Smooth muscle cell (in vitro differentiated cells): ENCODE results near the gene TTLL6. TPM values are rescaled to one million over a fixed set of nuclear protein-coding genes. Genes with fewer than 3 reads are reported as not detected.

Source experiments
- DNase-seq: peaks from one replicate; lab custom pipeline; 2025; ENCODE audit not compliant: unreplicated experiment; lab: John Stamatoyannopoulos, UW
- H2AFZ ChIP-seq: fragments of 200-600 bp; sonication (generic); 2 replicates; pipeline ENCODE4 v1.6.0; 2016; ENCODE audit warnings: antibody characterized with exemption, low read depth, mild to moderate bottlenecking
- H3F3A ChIP-seq: fragments of 200-600 bp; sonication (generic); 2 replicates; pipeline ENCODE4 v1.6.0; 2017; ENCODE audit warnings: antibody characterized with exemption, low read depth
- H3K27ac ChIP-seq: fragments of 200-600 bp; sonication (generic); 2 replicates; pipeline ENCODE4 v1.5.1; 2016; ENCODE audit warnings: low read depth, mild to moderate bottlenecking
- H3K27me3 ChIP-seq: fragments of 200-600 bp; sonication (generic); 2 replicates; pipeline ENCODE4 v1.6.1; 2016; ENCODE audit warnings: low read depth, mild to moderate bottlenecking
- H3K36me3 ChIP-seq: fragments of 200-600 bp; sonication (generic); 2 replicates; pipeline ENCODE4 v1.5.1; 2016; ENCODE audit warnings: low read depth
- H3K4me1 ChIP-seq: fragments of 200-600 bp; sonication (generic); 2 replicates; pipeline ENCODE4 v1.5.1; 2016; ENCODE audit warnings: low read depth
- H3K4me2 ChIP-seq: fragments of 200-600 bp; sonication (generic); 2 replicates; pipeline ENCODE4 v1.6.0; 2016; ENCODE audit warnings: mild to moderate bottlenecking
- H3K4me3 ChIP-seq: fragments of 200-600 bp; sonication (generic); 2 replicates; pipeline ENCODE4 v1.5.1; 2016; ENCODE audit warnings: mild to moderate bottlenecking
- H3K79me2 ChIP-seq: fragments of 200-600 bp; sonication (generic); 2 replicates; pipeline ENCODE4 v1.6.0; 2016; ENCODE audit warnings: low read depth, mild to moderate bottlenecking
- H3K9ac ChIP-seq: fragments of 200-600 bp; sonication (generic); 2 replicates; pipeline ENCODE4 v1.6.0; 2016; ENCODE audit warnings: low read depth
- H3K9me3 ChIP-seq: fragments of 200-600 bp; sonication (generic); replicated peaks from 2 replicates; pipeline ENCODE4 v1.5.1; 2016; ENCODE audit warnings: low read depth
- H4K20me1 ChIP-seq: fragments of 200-600 bp; sonication (generic); 2 replicates; pipeline ENCODE4 v1.6.0; 2016; ENCODE audit warnings: low read depth
- CTCF ChIP-seq: fragments of 200-600 bp; sonication (generic); IDR thresholded peaks from 2 replicates; pipeline ENCODE4 v1.5.1; 2017; ENCODE audit warnings: borderline replicate concordance, mild to moderate bottlenecking, antibody characterized with exemption; ENCODE audit not compliant: insufficient read depth, poor library complexity, severe bottlenecking
- WGBS: methylation state at CpG from one replicate; pipeline ENCODE4 v1.1.7; 2016; ENCODE audit warnings: low lambda C conversion rate; 5-methylcytosine and 5-hydroxymethylcytosine counted together
- polyA plus RNA-seq: library from polyadenylated mRNA; unstranded; fragments of >200 nt; fragmentation: Nextera tagmentation; extraction: Ambion mirVana; gene quantifications from 2 replicates; pipeline ENCODE4 v1.2.1, GENCODE V29; 2016
- total RNA-seq: library from RNA; depleted of rRNA; stranded (reverse); fragments of >200 nt; gene quantifications from 2 replicates; pipeline ENCODE4 v1.2.3, GENCODE V29; 2014

Gene TTLL6
- total and polyA plus RNA-seq, 2 experiments from 2014 or later: 0.41 TPM; not detected in 1

DNA sequence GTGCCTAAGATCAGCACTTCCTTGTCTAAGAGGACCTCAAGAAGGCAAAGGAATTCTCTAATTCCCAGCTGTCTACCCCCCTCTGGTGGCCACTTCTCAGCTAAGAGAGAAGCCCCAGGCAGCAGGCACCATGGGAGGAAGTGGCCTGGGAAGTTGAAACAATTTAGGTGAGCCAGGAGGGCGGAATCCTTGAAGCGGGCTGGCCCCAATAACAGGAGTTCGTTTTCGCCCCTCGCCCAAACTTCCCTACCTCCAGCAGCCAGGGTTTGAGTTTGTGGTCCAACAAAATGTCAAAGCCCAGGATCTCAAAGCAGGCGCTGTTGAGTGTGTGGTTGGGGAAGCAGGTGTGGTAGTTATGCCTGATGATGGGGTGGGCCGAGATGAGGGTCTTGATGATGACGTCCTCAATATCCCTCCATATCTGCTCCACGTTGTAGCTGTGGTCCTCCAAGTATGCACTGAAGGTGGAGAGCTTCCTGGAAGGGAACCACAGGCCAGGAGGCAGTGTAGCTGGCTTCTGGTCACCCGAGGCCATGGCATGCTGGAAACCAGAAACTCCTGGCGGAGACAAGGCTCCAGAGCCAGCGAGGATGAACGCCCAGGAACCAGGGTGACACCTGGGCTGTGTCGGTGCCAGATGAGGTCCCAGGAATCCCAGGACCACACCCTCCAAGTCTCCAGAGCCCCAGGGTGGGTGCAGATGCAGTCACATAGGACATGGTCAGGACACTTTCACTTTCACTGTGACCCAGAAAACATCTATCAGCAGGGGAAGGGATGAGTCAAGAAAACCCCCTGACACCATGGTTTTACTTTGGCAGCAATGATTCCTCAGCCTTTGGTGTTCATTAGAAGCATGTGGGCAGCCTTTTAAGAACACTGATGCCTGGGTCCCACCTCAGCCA lies 25.6 kb downstream of the TTLL6 start:
- Histone ChIP-seq H4K20me1 (no peaks in the 10 kb centered on the region), H3K9me3 (no peaks in the 10 kb centered on the region), H3K27ac (no peak overlapping the region), H3K4me1 (no peaks in the 10 kb centered on the region), H2AFZ (no peak overlapping the region), H3K9ac (no peak overlapping the region), H3F3A (peaks cover 11% of the 10 kb centered on the region), H3K27me3 (no peaks in the 10 kb centered on the region), H3K36me3 (no peaks in the 10 kb centered on the region), H3K79me2 (no peaks in the 10 kb centered on the region), H3K4me2 (no peak overlapping the region), H3K4me3 (no peak overlapping the region)
- 54% methylated on average over 14 of the region's 14 CpGs for WGBS
- peak; percentile 21 for DNase-seq
- TF ChIP-seq CTCF: peak; percentile 84

GRCh38 chr17:48790607-48791127 lies 26.4 kb downstream of the TTLL6 start:
- Histone ChIP-seq H3F3A (peaks cover 6% of the 10 kb centered on the region), H3K27me3 (no peaks in the 10 kb centered on the region), H3K9me3 (no peaks in the 10 kb centered on the region), H3K4me3 (no peak overlapping the region), H3K4me1 (no peaks in the 10 kb centered on the region), H3K79me2 (no peaks in the 10 kb centered on the region), H3K36me3 (no peaks in the 10 kb centered on the region), H2AFZ (no peak overlapping the region), H3K4me2 (peak overlapping the region; percentile 5), H3K27ac (no peak overlapping the region), H3K9ac (no peak overlapping the region), H4K20me1 (no peaks in the 10 kb centered on the region)
- no peak for DNase-seq
- WGBS: 39% methylated on average over 9 of the region's 9 CpGs
- TF ChIP-seq CTCF: no peak

GRCh38 chr17:48787828-48788227 lies 29.2 kb downstream of the TTLL6 start:
- no peak overlapping the region for H3K4me2 ChIP-seq
- H3K9ac ChIP-seq: no peak overlapping the region
- H3K4me1 ChIP-seq: no peaks in the 10 kb centered on the region
- no peaks in the 10 kb centered on the region for H4K20me1 ChIP-seq
- H3K36me3 ChIP-seq: no peaks in the 10 kb centered on the region
- H2AFZ ChIP-seq: no peak overlapping the region
- no peaks in the 10 kb centered on the region for H3F3A ChIP-seq
- H3K9me3 ChIP-seq: no peaks in the 10 kb centered on the region
- H3K79me2 ChIP-seq: no peaks in the 10 kb centered on the region
- no peak for DNase-seq
- no peak overlapping the region for H3K27ac ChIP-seq
- no peak overlapping the region for H3K4me3 ChIP-seq
- TF ChIP-seq CTCF: no peak
- no peaks in the 10 kb centered on the region for H3K27me3 ChIP-seq
- WGBS: 90% methylated on average over 7 of the region's 7 CpGs
